T-helper 2 cell treated with Interferon-gamma antibody and Interleukin-4, amounts not matched to agents 5 μg/mL and 100 μg/mL, for 36 hours (primary cell): ENCODE measurements around the gene TRMT44.

Source experiments
- DNase-seq: peaks from one replicate; pipeline ENCODE4 v3.0.0; 2021; ENCODE audit warnings: low spot score
- H3K27ac Mint-ChIP-seq: one replicate; pipeline ENCODE4 v1.8.0; 2021; ENCODE audit warnings: mild to moderate bottlenecking, mixed read lengths
- H3K27me3 Mint-ChIP-seq: one replicate; pipeline ENCODE4 v1.8.0; 2021; ENCODE audit warnings: low read depth, mixed read lengths
- H3K36me3 Mint-ChIP-seq: one replicate; pipeline ENCODE4 v1.8.0; 2021; ENCODE audit warnings: low read depth, mixed read lengths
- H3K4me1 Mint-ChIP-seq: one replicate; pipeline ENCODE4 v1.8.0; 2021; ENCODE audit warnings: low read depth, mixed read lengths
- H3K4me3 Mint-ChIP-seq: one replicate; pipeline ENCODE4 v1.8.0; 2022; ENCODE audit warnings: mild to moderate bottlenecking, moderate library complexity, mixed read lengths
- H3K9me3 Mint-ChIP-seq: one replicate; pipeline ENCODE4 v1.8.0; 2021; ENCODE audit warnings: mixed read lengths

TRMT44 gene

GRCh38 chr4:8435656-8436121, 4.9 kb upstream of the TRMT44 start:
- Mint-ChIP-seq H3K36me3 (peaks cover 10% of the 10 kb centered on the region), H3K4me3 (peak overlapping the region; percentile 87), H3K27ac (peak overlapping the region; percentile 82), H3K9me3 (peaks cover 5% of the 10 kb centered on the region), H3K4me1 (peaks cover 32% of the 10 kb centered on the region), H3K27me3 (no peaks in the 10 kb centered on the region)
- peak; percentile 16 for DNase-seq

GRCh38 chr4:8437281-8437680, 3.3 kb upstream of the TRMT44 start:
- H3K27me3 Mint-ChIP-seq, result no peaks in the 10 kb centered on the region
- peak overlapping the region; percentile 3 for H3K4me3 Mint-ChIP-seq
- no peak for DNase-seq
- peaks cover 10% of the 10 kb centered on the region for H3K36me3 Mint-ChIP-seq
- peak overlapping the region; percentile 50 for H3K27ac Mint-ChIP-seq
- peaks cover 5% of the 10 kb centered on the region for H3K9me3 Mint-ChIP-seq
- peaks cover 37% of the 10 kb centered on the region for H3K4me1 Mint-ChIP-seq

- Mint-ChIP-seq H3K4me1 (peaks cover 44% of the 10 kb centered on the region), H3K27ac (peak overlapping the region; percentile 16), H3K36me3 (peaks cover 10% of the 10 kb centered on the region), H3K4me3 (peak overlapping the region; percentile 92), H3K9me3 (peaks cover 5% of the 10 kb centered on the region), H3K27me3 (no peaks in the 10 kb centered on the region)
- DNase-seq, result no peak
Observed at GRCh38 chr4:8438743-8439142, 1.8 kb upstream of the TRMT44 start.

DNA sequence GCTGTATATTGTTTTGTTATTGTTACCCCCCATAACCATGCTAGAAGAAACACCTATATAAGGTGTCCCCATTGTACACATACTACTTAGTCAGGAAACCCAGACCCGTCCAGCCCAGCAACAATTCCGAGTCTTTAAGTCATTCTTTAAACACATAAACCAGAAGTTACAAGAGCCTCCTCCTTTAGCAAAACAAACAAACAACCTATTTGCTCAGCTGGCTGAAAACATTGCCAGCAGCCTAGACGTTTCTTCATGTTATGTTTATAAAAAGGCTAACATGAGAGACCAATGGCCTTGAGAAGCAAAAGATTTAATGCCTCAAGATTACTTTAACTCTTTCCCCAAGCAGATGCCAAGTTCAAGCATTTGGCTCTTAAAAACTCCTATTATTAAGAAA, 1.4 kb upstream of the TRMT44 start:
- Mint-ChIP-seq H3K9me3 (peaks cover 5% of the 10 kb centered on the region), H3K36me3 (peaks cover 10% of the 10 kb centered on the region), H3K4me3 (peak overlapping the region; percentile 92), H3K27ac (peak overlapping the region; percentile 16), H3K27me3 (no peaks in the 10 kb centered on the region), H3K4me1 (peaks cover 47% of the 10 kb centered on the region)
- DNase-seq, result no peak

DNA sequence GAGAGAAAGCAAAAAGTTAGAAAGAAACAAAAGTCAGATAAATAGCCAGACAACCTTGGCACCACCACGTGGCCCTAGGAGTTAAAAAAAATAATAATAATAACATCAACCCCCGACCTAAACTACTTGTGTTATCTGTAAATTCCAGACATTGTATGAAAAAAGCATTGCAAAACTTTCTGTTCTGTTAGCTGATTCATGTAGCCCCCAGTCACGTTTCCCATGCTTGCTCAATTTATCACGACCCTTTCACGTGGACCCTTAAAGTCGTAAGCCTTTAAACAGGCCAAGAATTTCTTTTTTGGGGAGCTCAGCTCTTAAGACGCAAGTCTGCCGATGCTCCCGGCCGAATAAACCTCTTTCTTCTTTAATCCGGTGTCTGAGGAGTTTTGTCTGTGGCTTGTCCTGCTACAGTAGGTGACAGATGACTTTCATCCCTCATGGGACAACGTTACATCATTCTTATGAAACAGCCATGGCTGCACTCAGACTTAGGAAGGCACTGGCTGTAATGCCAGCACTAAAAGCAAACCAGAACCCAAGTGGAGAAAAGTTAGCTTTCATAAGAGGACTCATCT, 574 bp upstream of the TRMT44 start:
- Mint-ChIP-seq H3K9me3 (peaks cover 5% of the 10 kb centered on the region), H3K27me3 (no peaks in the 10 kb centered on the region), H3K36me3 (peaks cover 10% of the 10 kb centered on the region), H3K27ac (peak overlapping the region; percentile 98), H3K4me1 (peaks cover 47% of the 10 kb centered on the region), H3K4me3 (peak overlapping the region; percentile 92)
- DNase-seq, result no peak

DNA sequence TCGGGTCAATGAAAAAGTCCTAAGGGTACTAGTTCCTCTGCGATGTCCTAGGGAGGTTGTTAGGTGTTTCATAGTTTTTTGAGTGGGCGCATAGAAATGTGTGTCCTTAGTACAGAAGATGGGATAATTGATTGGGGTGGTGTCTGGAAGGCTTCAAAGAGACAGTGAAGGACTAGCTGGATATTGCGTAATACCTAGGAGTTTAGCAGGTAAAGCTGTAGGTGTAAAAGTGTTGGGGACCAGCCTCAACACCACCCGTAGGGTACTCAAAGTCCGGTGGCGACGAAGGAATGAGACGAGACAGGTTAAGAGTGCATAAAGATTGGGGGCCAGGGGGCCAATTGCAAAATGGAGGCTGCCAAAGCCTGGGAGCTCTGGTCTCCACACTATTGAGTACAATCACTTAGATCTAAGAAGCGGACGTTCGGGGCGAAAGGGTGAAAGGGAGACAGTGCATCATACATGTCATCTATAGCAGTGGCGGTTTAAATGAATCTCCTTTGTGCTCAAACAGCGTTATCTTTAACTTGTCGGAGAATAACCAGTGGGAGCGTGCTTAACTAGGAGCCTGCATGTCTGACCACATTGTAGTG, 1.0 kb downstream of the TRMT44 start:
- Mint-ChIP-seq H3K27me3 (no peaks in the 10 kb centered on the region), H3K27ac (peak overlapping the region; percentile 67), H3K4me3 (peak overlapping the region; percentile 84), H3K36me3 (peaks cover 10% of the 10 kb centered on the region), H3K9me3 (peaks cover 5% of the 10 kb centered on the region), H3K4me1 (peaks cover 40% of the 10 kb centered on the region)
- no peak for DNase-seq

GRCh38 chr4:8442596-8443358, 2.2 kb downstream of the TRMT44 start:
- Mint-ChIP-seq H3K27me3 (no peaks in the 10 kb centered on the region), H3K27ac (no peak overlapping the region), H3K4me1 (peaks cover 34% of the 10 kb centered on the region), H3K36me3 (peaks cover 7% of the 10 kb centered on the region), H3K9me3 (peaks cover 5% of the 10 kb centered on the region), H3K4me3 (peak overlapping the region; percentile 84)
- no peak for DNase-seq

DNA sequence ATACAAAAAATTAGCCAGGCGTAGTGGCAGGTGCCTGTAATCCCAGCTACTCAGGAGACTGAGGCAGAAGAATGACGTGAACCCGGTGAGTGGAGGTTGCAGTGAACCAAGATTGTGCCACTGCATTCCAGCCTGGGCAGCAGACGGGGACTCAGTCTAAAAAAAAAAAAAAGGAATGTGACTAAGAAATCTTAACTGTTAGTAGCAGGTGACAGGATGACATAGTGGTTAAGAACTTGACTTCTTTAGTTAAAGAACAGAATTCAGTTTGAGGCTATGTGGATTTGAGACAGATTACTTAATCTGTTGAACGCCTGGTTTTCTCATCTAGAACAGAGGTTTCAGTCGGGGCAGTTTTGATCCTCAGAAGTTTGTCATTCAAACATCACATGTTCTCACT, 3.2 kb downstream of the TRMT44 start:
- Mint-ChIP-seq H3K36me3 (peaks cover 8% of the 10 kb centered on the region), H3K27ac (no peak overlapping the region), H3K9me3 (peaks cover 5% of the 10 kb centered on the region), H3K4me3 (no peak overlapping the region), H3K4me1 (peaks cover 30% of the 10 kb centered on the region), H3K27me3 (no peaks in the 10 kb centered on the region)
- no peak for DNase-seq

- Mint-ChIP-seq H3K27me3 (no peaks in the 10 kb centered on the region), H3K4me3 (no peak overlapping the region)
Observed at GRCh38 chr4:8446122-8446521, 5.5 kb downstream of the TRMT44 start.

DNA sequence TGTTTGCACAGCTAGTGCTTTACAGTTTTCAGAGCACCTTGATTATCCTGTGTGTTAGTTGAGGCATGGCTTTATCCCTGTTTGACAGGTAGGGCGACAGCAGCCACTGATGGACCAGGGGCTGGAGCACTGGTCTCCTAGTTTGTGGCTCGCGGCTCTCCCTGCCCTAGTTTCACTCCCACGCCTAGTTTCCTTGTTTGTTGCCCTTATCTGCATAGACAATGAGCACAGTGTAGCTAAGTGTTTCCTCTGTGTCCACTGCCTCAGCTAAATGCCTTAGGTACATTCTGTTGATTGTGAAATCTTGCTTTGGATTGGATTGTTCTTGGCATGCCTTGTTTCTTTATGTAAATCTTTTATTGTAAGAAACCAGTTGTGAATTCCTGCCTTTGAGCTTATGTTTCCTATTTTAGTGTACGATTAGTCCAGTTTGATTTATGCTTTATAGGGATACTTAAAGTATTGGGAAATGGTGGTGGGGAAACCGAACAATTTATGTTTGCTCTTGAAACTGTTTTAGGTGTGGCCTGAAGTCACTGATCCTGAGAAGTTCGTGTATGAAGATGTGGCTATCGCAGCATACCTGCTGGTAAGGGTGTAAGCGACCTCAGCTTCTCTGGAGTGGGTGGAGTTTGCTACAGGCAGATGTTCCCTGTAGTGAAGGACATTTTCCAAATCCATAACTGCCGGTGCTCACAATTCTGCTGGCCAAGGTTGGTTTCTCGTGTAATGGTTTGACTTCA, 11.0 kb downstream of the TRMT44 start:
- Mint-ChIP-seq H3K4me3 (no peak overlapping the region), H3K4me1 (no peaks in the 10 kb centered on the region), H3K36me3 (peaks cover 13% of the 10 kb centered on the region), H3K27ac (no peak overlapping the region), H3K27me3 (no peaks in the 10 kb centered on the region), H3K9me3 (no peaks in the 10 kb centered on the region)
- DNase-seq, result no peak

More at GRCh38 chr4:8446122-8446521, 5.5 kb downstream of the TRMT44 start:
- Mint-ChIP-seq H3K27ac (no peak overlapping the region), H3K4me1 (peaks cover 19% of the 10 kb centered on the region), H3K36me3 (peaks cover 3% of the 10 kb centered on the region), H3K9me3 (no peaks in the 10 kb centered on the region)
- no peak for DNase-seq

DNA sequence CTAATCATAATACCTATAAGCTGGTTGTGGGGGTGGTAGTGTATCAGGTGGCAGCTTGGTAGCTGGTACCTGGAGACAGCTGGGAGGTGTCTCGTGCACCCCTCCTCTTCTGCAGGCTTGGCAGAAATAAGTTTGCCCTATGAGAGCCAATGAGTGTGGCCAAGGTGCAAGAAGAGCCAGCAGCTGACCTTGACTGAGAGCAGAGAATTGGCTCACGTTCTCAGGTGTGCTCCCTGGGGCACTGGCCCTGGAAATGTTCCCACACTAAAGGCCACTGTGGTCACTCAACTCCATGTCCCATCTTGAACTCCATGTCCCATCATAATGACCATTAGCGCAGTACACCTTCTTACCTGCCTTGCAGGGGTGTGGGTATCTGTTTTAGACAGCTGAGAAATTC, 13.4 kb downstream of the TRMT44 start:
- Mint-ChIP-seq H3K4me1 (no peaks in the 10 kb centered on the region), H3K9me3 (no peaks in the 10 kb centered on the region), H3K27me3 (no peaks in the 10 kb centered on the region), H3K27ac (no peak overlapping the region), H3K36me3 (peaks cover 18% of the 10 kb centered on the region), H3K4me3 (no peak overlapping the region)
- DNase-seq, result no peak

DNA sequence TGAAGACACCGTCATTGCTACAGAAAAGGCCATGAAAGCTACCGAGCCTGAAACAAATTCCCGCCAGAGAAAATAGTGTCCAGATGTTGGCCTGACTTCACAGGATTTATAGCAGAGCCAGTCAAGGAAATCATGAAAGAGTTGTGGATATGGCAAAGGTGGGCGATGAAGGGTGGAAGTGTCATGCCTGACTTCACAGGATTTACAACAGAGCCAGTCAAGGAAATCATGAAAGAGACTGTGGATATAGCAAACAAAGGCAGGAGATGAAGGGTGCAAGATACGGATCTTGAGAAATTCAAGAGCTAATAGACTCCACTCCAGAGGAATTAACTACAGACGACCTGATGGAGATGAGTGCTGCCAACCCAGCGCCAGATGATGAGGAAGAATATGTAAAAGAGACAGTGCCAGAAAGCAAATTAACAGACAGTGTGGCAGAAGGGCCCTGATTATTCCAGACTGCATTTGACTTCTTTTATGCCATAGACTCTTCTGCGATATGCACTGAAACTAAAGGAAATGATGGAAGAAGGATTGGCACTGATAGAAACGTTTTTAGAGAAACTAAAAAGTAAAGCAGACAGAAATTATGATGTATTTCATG, 17.2 kb downstream of the TRMT44 start:
- H3K4me3 Mint-ChIP-seq, result no peak overlapping the region
- no peaks in the 10 kb centered on the region for H3K9me3 Mint-ChIP-seq
- no peak overlapping the region for H3K27ac Mint-ChIP-seq
- DNase-seq, result no peak
- H3K36me3 Mint-ChIP-seq, result peaks cover 15% of the 10 kb centered on the region
- no peaks in the 10 kb centered on the region for H3K4me1 Mint-ChIP-seq
- H3K27me3 Mint-ChIP-seq, result no peaks in the 10 kb centered on the region

DNA sequence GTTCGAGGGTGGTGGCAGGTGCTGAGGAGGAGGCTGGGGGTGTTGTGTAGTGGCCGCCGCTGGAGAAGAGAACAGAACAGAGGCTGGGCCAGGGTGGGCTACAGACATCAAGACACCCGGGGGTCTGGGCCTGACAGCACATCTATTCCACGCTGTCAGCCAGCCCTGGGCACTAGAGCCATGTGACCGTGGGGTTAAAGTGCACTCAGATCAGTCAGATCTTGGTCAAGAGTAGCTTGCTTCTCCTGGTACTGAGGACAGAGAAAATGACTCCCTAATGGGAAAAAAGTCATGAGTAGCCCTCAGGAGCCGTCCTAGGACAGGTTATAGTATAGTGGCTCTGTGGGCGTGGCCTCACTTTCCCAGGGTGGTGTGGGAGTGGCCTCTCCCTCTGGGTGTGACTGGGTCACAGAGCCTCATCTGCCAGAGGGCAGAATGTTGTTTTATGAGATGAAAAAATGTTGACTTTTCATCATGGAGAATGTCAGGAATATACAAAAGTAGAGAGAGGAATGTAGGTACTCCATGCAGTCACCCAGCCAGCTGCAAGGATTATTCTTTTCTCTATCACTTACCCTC, 19.4 kb downstream of the TRMT44 start:
- Mint-ChIP-seq H3K4me1 (no peaks in the 10 kb centered on the region), H3K4me3 (no peak overlapping the region), H3K36me3 (peaks cover 9% of the 10 kb centered on the region), H3K9me3 (no peaks in the 10 kb centered on the region), H3K27ac (no peak overlapping the region), H3K27me3 (no peaks in the 10 kb centered on the region)
- no peak for DNase-seq
